ENCODE results near the gene MRPS11.
"Not testable (repeated sequence)": the region's sequence is repeated elsewhere in the genome, so short reads cannot be mapped to it uniquely, and the experiment has no call there.

Gene MRPS11

DNA sequence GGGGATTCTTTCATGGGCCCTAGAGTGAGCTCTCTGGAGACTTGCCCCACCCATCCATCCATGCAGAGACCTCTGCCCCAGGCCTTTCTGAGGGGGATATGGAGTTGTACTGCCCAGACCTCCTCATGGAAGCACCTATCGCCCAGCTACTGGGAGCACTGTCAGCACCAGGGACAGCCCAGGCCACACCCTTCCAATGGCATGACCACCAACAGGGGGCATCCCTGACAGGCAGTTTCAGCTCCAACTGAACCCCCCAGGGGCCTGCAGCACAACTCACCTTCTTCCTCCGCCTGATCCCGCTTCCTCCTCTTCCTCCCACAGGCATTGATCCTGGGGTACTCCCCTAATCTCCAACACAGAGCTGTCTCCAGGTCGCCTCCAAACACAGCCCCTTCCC, 21.8 kb downstream of the MRPS11 start:
- DNase-seq (ENCODE audit: low read depth in 2 of 2) = no peak

DNA sequence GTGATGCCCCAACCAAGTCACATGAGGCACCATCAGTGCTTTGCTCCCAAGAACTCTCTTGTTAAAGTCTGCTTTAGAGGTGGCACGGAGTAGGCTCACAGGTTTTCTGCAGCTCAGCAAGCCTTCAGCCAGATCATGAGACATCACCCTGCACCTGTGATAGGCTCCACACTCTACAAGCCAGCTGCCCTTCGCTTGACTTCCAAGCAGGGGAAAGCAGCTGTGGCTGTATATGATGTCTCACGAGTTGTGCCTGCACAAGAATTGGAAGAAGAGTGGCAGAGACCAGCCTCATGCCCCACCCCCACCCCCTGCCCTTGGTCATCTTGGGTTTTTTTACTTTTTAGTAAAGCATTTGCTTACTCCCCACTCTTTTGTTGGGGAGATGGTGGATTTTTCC, 22.5 kb downstream of the MRPS11 start:
- no peak for DNase-seq (ENCODE audit: low read depth in 2 of 2)

- no peak for DNase-seq (ENCODE audit: low read depth in 2 of 2)
Observed at GRCh38 chr15:88491158-88491557, 23.6 kb downstream of the MRPS11 start.

DNA sequence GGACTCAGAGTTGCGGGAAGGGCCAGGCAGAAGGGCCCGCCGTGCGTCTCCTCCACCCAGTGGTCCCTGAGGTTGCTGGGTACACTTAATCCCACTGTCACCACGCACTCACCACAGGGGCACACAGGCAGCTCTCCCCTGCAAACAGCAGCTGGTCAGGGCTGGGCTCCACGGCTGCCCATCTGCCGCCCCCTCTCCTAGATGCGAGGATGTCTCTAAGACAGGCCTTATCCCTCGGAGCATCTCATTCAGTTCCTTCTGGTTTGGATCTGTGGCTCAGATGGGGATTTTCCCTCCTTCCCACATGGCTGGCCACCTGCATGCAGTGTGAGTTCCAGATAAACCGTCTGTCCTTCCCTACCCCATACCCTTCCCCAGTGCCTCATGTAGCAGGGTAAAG, 26.3 kb downstream of the MRPS11 start:
- no peak for DNase-seq (ENCODE audit: low read depth in 2 of 2)

DNA sequence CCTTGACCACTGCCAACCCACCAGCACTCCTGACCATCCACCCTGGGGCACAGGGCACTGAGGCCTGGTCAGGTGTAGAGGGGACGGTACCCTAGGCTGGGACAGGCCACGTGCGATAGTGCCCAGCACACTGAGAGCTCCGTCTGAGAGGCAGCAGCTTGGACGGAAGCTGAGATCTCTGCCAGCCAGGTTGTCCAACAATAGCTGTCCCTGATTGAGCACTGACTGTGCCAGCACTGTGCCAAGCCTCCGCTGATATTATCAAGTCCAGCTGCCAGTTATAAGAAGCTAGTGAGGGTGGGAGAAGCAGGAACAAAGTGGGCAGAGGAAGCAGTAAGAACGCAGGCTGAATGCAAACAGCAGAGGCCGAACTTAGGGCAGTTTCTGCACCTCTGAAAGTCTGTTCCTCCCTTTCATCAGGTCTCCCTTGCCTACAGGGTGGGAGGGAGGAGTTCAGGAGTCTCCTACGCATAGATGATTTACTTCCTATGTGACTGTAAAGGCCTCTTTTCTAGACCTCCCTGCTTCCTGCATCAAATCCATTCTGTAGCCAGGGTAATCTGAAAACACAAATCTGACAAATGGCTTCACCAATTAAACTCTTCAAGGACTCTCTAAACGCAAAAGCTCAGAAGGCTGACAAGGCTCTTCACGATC, 29.7 kb downstream of the MRPS11 start:
- no peak for DNase-seq (ENCODE audit: low read depth in 2 of 2)

- DNase-seq (ENCODE audit: low read depth in 2 of 2) = no peak
Observed at GRCh38 chr15:88498996-88499395, 31.5 kb downstream of the MRPS11 start.

DNA sequence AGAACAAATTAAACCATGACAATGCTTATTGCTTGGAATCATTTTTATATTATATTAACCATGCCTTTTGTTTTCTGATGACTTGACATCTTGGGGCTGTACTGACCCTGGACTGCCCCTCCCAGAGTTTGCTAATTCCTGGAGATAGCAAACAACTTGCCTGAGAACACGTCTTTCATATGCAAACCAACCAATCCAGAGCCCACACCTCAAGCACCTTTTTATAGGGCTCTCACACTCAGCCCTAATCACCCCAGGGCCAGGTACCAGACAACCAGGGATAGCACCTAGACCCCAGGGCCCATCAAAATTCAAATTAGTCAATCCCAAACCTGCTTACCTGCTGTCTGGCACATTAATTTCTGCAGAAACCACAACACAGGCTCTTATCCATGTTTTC, 36.9 kb downstream of the MRPS11 start:
- DNase-seq (ENCODE audit: low read depth in 2 of 2) = no peak

GRCh38 chr15:88505721-88506120, 38.2 kb downstream of the MRPS11 start:
- no peak for DNase-seq (ENCODE audit: low read depth in 2 of 2)

DNA sequence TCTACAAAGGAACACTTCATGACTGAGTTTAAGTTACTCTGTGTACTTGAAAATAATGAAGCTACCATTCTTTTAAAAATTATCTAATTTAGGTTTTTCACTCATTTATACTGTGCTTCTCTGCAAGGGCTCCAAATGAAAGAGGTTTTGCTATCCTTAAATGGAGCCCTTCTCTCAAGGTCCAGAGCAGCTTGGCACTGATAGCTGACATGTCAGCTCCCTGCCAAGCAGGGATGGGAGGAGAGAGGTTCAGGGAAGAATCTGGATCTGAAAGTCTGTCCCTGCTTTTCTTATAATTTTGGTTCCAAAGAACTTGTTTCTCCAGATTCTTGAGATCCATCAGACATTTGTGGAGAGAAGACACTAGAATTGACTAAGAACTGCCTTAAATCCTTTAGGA, 39.1 kb downstream of the MRPS11 start:
- DNase-seq (ENCODE audit: low read depth in 2 of 2) = no peak

DNA sequence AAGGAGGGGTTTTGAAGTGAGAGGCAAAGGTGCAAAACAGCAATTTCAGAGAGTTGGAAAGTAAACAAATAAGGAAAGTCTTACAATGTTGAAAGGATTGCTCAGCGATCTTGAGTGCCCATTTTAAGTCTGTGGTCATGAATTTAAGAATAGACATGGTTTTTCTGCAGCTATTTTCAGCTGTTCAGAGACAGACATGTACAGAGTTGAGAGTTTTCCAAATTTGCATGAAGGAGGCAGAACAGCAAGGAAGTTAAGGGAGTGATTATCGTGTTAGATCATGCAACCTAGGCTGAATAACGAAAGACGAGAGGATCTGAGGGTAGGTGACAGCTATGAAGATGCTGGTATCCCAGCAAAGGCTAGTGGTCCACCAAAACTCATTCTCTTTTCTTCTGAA, 41.8 kb downstream of the MRPS11 start:
- DNase-seq (ENCODE audit: low read depth in 2 of 2) = no peak

DNA sequence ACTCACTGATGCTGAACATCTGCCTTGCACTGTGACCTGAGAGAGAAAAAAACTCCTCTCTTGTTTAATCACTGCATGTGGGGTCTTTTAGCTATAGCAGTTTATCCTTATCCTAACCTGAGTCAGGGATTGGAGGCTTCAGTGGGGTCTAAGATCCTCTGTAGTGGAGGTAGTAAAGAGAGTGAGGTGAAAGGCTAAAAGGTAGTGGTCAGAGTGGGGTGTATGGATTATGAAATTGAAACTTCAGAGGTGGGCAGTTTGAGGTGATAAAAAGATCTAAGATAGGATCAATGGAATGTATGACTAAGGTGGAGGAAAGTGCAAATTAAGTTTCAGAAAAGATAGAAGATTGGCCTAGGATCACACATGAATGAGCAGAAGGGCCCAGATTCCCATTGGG, 42.5 kb downstream of the MRPS11 start:
- no peak for DNase-seq (ENCODE audit: low read depth in 2 of 2)

- no peak for DNase-seq (ENCODE audit: low read depth in 2 of 2)
Observed at GRCh38 chr15:88511161-88511560, 43.7 kb downstream of the MRPS11 start.

- no peak for DNase-seq (ENCODE audit: low read depth in 2 of 2)
Observed at GRCh38 chr15:88512078-88512477, 44.6 kb downstream of the MRPS11 start.

DNA sequence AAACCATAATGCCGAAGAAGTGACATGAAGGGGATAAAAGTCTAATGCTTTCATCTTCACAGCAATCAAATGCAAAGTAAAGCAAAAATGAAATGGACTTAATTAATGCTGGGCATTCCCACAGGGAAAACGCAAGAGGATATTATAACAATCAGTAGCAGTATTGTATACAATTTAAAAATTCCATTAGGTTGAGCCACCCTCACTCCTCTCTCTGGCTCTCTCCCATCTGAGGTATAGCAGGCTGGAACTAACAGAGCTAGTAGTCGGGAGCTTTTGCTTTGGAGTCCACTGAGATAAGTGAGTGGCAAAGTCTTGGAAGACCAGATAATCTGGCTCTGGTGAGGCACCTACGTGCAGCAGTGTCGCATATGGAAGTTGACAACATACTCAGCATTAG, 45.1 kb downstream of the MRPS11 start:
- no peak for DNase-seq (ENCODE audit: low read depth in 2 of 2)

DNA sequence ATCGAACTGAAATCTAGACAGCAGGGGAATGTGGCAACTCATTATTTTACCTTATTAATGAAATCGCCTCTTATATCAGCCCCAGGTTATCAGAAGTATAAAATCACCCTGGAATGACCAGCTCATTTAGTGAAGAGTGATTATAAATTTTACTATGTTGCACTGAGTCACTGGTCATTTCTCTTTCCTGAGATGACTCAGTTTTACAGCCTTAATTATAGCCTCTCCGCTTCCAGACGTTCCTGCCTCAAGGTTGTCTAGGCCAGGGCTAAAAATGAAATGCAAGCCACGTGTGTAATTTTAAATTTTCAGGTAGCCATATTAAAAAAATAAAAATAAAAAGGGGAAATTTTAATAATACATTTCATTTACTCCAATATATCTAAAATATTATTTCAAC, 45.7 kb downstream of the MRPS11 start:
- no peak for DNase-seq (ENCODE audit: low read depth in 2 of 2)

DNA sequence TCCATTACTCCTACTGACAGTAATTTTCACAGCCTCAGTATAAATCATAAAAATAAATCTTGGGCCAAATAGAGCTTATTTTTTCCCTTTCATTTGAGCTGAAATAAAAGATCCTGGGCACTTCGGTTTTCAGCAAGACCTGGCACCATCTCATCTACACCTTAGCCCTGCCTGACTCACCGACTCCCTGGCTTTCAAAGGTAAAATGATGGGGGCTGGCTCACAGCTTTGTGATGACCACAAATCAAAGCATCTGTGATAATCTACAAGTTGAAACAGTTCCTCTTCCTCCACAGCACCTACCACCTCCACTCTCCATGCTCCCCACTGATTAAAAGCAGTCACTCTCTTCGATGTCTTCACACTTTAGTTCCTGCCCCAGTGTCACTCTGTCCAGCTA, 51.4 kb downstream of the MRPS11 start:
- DNase-seq (ENCODE audit: low read depth in 2 of 2) = no peak

DNA sequence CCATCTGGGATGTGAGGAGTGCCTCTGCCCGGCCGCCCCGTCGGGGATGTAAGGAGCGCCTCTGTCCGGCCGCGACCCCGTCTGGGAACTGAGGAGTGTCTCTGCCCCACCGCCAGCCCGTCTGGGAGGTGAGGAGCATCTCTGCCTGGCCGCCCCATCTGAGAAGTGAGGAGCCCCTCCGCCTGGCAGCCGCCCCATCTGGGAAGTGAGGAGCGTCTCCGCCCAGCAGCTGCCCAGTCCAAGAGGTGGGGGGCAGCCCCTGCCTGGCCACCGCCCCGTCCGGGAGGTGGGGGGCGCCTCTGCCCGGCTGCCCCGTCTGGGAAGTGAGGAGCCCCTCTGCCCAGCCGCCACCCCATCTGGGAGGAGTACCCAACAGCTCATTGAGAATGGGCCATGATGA, 56.6 kb downstream of the MRPS11 start:
- DNase-seq (ENCODE audit: low read depth in 2 of 2) = not testable (repeated sequence)

DNA sequence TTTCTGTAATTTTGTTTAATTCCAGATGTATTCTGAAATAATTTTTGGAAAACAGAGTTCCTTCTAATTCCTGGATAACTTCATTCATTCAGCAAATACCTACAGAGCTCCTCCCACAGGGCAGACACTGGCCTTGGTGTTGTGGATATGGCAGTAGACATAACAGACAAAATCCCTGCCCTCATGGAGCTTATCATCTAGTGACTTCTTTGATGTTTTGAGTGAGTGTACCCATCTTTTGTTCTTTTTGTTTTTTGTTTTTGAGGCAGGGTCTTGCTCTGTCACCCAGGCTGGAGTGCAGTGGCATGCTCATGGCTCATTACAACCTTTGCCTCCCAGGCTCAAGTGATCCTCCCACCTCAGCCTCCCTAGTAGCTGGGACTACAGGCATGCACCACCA, 57.9 kb downstream of the MRPS11 start:
- DNase-seq (ENCODE audit: low read depth in 2 of 2) = no peak

- no peak for DNase-seq (ENCODE audit: low read depth in 2 of 2)
Observed at GRCh38 chr15:88526247-88526879, 58.9 kb downstream of the MRPS11 start.

GRCh38 chr15:88529021-88529630, 61.6 kb downstream of the MRPS11 start:
- DNase-seq (ENCODE audit: low read depth in 2 of 2) = no peak

Data from stimulated activated CD4-positive, alpha-beta T cell treated with anti-CD3 and anti-CD28 coated beads, Interleukin-12 subunit alpha, Interleukin-12 subunit beta, amount 100 ng/mL, for 24 hours (primary cell).